GM12875 (cell line): ENCODE results near the gene CD82.

Experiments used
- H3K4me3 ChIP-seq: one replicate; pipeline ENCODE4 v1.5.1; 2011; ENCODE audit warnings: low read depth, low read length, control low read depth
- CTCF ChIP-seq: IDR thresholded peaks from 2 replicates; pipeline ENCODE4 v1.5.1; 2011; ENCODE audit warnings: low read depth, mild to moderate bottlenecking, control low read depth, inconsistent platforms, low read length, moderate library complexity, borderline replicate concordance; ENCODE audit not compliant: insufficient read depth

Gene CD82

GRCh38 chr11:44522294-44522693 lies 43.2 kb upstream of the CD82 start:
- H3K4me3 ChIP-seq, result no peak overlapping the region
- no peak for TF ChIP-seq CTCF

GRCh38 chr11:44524346-44524745 lies 41.1 kb upstream of the CD82 start:
- H3K4me3 ChIP-seq, result no peak overlapping the region
- TF ChIP-seq CTCF, result no peak

GRCh38 chr11:44524751-44525201 lies 40.7 kb upstream of the CD82 start:
- TF ChIP-seq CTCF, result no peak
- no peak overlapping the region for H3K4me3 ChIP-seq

- no peak overlapping the region for H3K4me3 ChIP-seq
- TF ChIP-seq CTCF, result no peak
Measured at GRCh38 chr11:44525473-44526252, 39.8 kb upstream of the CD82 start.

GRCh38 chr11:44526438-44526837 lies 39.0 kb upstream of the CD82 start:
- no peak overlapping the region for H3K4me3 ChIP-seq
- TF ChIP-seq CTCF, result no peak

- H3K4me3 ChIP-seq, result no peak overlapping the region
- no peak for TF ChIP-seq CTCF
Measured at GRCh38 chr11:44527476-44527875, 38.0 kb upstream of the CD82 start.

GRCh38 chr11:44528103-44528502 lies 37.4 kb upstream of the CD82 start:
- no peak for TF ChIP-seq CTCF

More at GRCh38 chr11:44528103-44528502, 37.4 kb upstream of the CD82 start:
- no peak overlapping the region for H3K4me3 ChIP-seq
